Mammary epithelial cell (primary cell): Measurements from ENCODE around the gene NT5C.

ENCODE experiments used
- CTCF ChIP-seq, 2 donors: IDR thresholded peaks in 1 of 2; conservative IDR thresholded peaks in 1 of 2; 2 replicates each; pipeline ENCODE4 v1.5.1; 2011 to 2012; ENCODE audit warnings: inconsistent platforms in 2 of 2, low read length in 2 of 2, mild to moderate bottlenecking in 2 of 2, control low read depth in 1 of 2, low read depth in 1 of 2; ENCODE audit not compliant: insufficient read depth in 1 of 2; ENCODE audit errors: extremely low read depth in 1 of 2
- EZH2 ChIP-seq: IDR thresholded peaks from 2 replicates; pipeline ENCODE4 v1.6.1; 2012; ENCODE audit warnings: low read length, inconsistent platforms, borderline replicate concordance

- TF ChIP-seq CTCF (conservative IDR thresholded peaks at IDR 0.05 in 1 of 2, IDR thresholded peaks at IDR 0.05 in 1 of 2; ENCODE audit: extremely low read depth in 1 of 2, insufficient read depth in 1 of 2, low read depth in 1 of 2, low read length in 2 of 2): no peak
- no peak for TF ChIP-seq EZH2
These were observed 35.4 kb downstream of the NT5C start for GRCh38 chr17:75096082-75096625.
